Head of caudate nucleus (tissue), 42 donors: ENCODE measurements around the gene APOL4.

ENCODE experiments used
- DNase-seq, 42 donors: peaks; one replicate each; pipeline versions ENCODE4 v3.0.0 to v3.0.0-alpha.2; 2020 to 2021; ENCODE audit warnings: mixed read lengths in 7 of 42
- intact Hi-C: fragments of 100-400 bp; cut with DNase I; formaldehyde crosslinking; loops from one replicate; pipeline ENCODE4 v1.15.0; 2022

The APOL4 gene

GRCh38 chr22:36145881-36146280 is 55.7 kb downstream of the APOL4 start:
- peak in 1 of 42 donors; percentile 20 for DNase-seq
- intact Hi-C loops = loop anchor here (5.0 kb wide), 1 partner anchor 36 kb away; no protein-coding TSS in a partner anchor

- DNase-seq = peak in 41 of 42 donors; percentile 21 to 84 (median 66)
- intact Hi-C loops = loop anchor here (5.0 kb wide), 1 partner anchor 37 kb away; no protein-coding TSS in a partner anchor
Measured at GRCh38 chr22:36144886-36145541, 56.6 kb downstream of the APOL4 start.

- no peak for DNase-seq
- intact Hi-C loops = no loop called here
Measured at GRCh38 chr22:36143956-36144355, 57.7 kb downstream of the APOL4 start.

GRCh38 chr22:36143066-36143815 is 58.4 kb downstream of the APOL4 start:
- intact Hi-C loops = no loop called here
- DNase-seq = no peak

- DNase-seq = no peak
- intact Hi-C loops = no loop called here
Measured at GRCh38 chr22:36141481-36141880, 60.1 kb downstream of the APOL4 start.
